Measurements from ENCODE around the gene DFFA.

DNA sequence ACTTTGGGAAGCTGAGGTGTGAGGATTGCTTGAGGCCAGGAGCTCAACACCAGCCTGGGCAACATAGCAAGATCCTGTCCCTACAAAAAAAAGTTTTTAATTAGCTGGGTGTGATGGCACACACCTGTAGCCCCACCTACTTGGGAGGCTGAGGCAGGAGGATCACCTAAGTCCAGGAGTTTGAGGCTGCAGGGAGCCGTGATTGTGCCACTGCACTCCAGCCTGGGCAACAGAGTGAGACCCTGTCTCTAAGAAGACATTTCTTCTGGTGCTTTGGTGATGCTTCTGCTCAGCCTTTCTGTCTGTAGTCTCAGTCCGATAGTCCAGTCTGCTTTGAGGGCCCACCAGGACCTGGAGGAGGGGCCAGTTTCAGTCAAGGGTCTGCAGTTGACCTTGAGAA, 65.1 kb downstream of the DFFA start:
- TF ChIP-seq EZH2 (IDR thresholded peaks at IDR 0.05; ENCODE audit: borderline replicate concordance) = no peak
- TF ChIP-seq, protein P1, sequence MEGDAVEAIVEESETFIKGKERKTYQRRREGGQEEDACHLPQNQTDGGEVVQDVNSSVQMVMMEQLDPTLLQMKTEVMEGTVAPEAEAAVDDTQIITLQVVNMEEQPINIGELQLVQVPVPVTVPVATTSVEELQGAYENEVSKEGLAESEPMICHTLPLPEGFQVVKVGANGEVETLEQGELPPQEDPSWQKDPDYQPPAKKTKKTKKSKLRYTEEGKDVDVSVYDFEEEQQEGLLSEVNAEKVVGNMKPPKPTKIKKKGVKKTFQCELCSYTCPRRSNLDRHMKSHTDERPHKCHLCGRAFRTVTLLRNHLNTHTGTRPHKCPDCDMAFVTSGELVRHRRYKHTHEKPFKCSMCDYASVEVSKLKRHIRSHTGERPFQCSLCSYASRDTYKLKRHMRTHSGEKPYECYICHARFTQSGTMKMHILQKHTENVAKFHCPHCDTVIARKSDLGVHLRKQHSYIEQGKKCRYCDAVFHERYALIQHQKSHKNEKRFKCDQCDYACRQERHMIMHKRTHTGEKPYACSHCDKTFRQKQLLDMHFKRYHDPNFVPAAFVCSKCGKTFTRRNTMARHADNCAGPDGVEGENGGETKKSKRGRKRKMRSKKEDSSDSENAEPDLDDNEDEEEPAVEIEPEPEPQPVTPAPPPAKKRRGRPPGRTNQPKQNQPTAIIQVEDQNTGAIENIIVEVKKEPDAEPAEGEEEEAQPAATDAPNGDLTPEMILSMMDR (IDR thresholded peaks at IDR 0.05; ENCODE audit: poor library complexity) = no peak
- TF ChIP-seq EZH2phosphoT487 (IDR thresholded peaks at IDR 0.05; ENCODE audit: low read depth, severe bottlenecking, unreplicated experiment) = no peak
